H1 (cell line): Measurements from ENCODE around the gene ETNK1. TPM values are rescaled to one million over a fixed set of nuclear protein-coding genes. Genes with fewer than 3 reads are reported as not detected.

Experiments used
- CTCF ChIA-PET: fragments of 300-600 bp; sonication (Branson Sonifier 250); formaldehyde crosslinking; loops from one replicate; lab custom pipeline; 2021; ENCODE audit not compliant: partially characterized antibody; lab: Charles Lee
- POLR2A ChIA-PET: fragments of 300-600 bp; sonication (Branson Sonifier 250); formaldehyde crosslinking; loops from one replicate; lab custom pipeline; 2021; ENCODE audit warnings: inconsistent platforms; ENCODE audit not compliant: partially characterized antibody; lab: Charles Lee
- DNase-seq, 2 experiments: peaks; one replicate each; pipeline versions ENCODE4 v3.0.0 to v3.0.0-alpha.2; 2010 to 2022; ENCODE audit warnings: low spot score in 2 of 2, low read depth in 1 of 2, mixed read lengths in 1 of 2
- FAIRE-seq: peaks from 2 replicates; lab custom pipeline; 2011; peaks lifted over from hg19 to GRCh38; lab: Jason Lieb, UNC
- H2AFZ ChIP-seq: 2 replicates; pipeline ENCODE4 v1.8.1; 2012; ENCODE audit warnings: low read length, inconsistent platforms
- H2AK5ac ChIP-seq: 2 replicates; pipeline ENCODE4 v1.6.1; 2013; ENCODE audit warnings: low read depth, low read length
- H2BK120ac ChIP-seq: replicated peaks from 2 replicates; pipeline ENCODE3; 2013; ENCODE audit warnings: low read depth, low read length, inconsistent platforms
- H2BK12ac ChIP-seq: 2 replicates; pipeline ENCODE4 v1.6.1; 2013; ENCODE audit warnings: low read depth, low read length
- H2BK15ac ChIP-seq: 2 replicates; pipeline ENCODE4 v1.6.1; 2013; ENCODE audit warnings: low read length
- H2BK20ac ChIP-seq: 2 replicates; pipeline ENCODE4 v1.6.1; 2013; ENCODE audit warnings: low read length
- H2BK5ac ChIP-seq: 2 replicates; pipeline ENCODE4 v1.6.1; 2013; ENCODE audit warnings: low read depth, low read length
- H3K14ac ChIP-seq: 2 replicates; pipeline ENCODE4 v1.6.1; 2013; ENCODE audit warnings: inconsistent platforms; ENCODE audit not compliant: insufficient read length
- H3K18ac ChIP-seq: 2 replicates; pipeline ENCODE4 v1.6.1; 2013; ENCODE audit warnings: low read length; ENCODE audit errors: extremely low read depth
- H3K23ac ChIP-seq: 2 replicates; pipeline ENCODE4 v1.6.1; 2013; ENCODE audit warnings: inconsistent platforms; ENCODE audit not compliant: insufficient read length
- H3K23me2 ChIP-seq: 2 replicates; pipeline ENCODE4 v1.6.1; 2013; ENCODE audit warnings: low read depth, low read length
- H3K27ac ChIP-seq: 2 replicates; pipeline ENCODE4 v1.6.1; 2011; ENCODE audit warnings: low read depth, low read length, inconsistent platforms
- H3K27me3 ChIP-seq, 4 experiments: replicated peaks in 1 of 4; 1 replicate in 1 of 4; 2 replicates in 3 of 4; pipeline versions ENCODE4 v1.6.1 to v1.8.1; 2011 to 2013; ENCODE audit warnings: low read length in 3 of 4, mild to moderate bottlenecking in 3 of 4, inconsistent platforms in 2 of 4, mixed read lengths in 2 of 4, moderate library complexity in 1 of 4; ENCODE audit not compliant: control insufficient read depth in 3 of 4, insufficient read depth in 3 of 4; ENCODE audit errors: extremely low read depth in 1 of 4
- H3K36me3 ChIP-seq, 4 experiments: 2 replicates each; pipeline versions ENCODE4 v1.6.1 to v1.8.1; 2011 to 2013; ENCODE audit warnings: mild to moderate bottlenecking in 4 of 4, low read length in 3 of 4, moderate library complexity in 2 of 4, control low read depth in 1 of 4, inconsistent platforms in 1 of 4; ENCODE audit not compliant: insufficient read depth in 4 of 4, control insufficient read depth in 2 of 4
- H3K4ac ChIP-seq: replicated peaks from 2 replicates; pipeline ENCODE3; 2013; ENCODE audit warnings: low read length, low read depth, mixed read lengths, inconsistent platforms; ENCODE audit not compliant: insufficient read length
- H3K4me1 ChIP-seq, 4 experiments: replicated peaks in 1 of 4; 1 replicate in 1 of 4; 2 replicates in 3 of 4; pipeline versions ENCODE4 v1.6.1 to v1.8.1; 2011 to 2013; ENCODE audit warnings: low read length in 3 of 4, inconsistent platforms in 2 of 4, mixed read lengths in 1 of 4; ENCODE audit not compliant: insufficient read depth in 4 of 4, control insufficient read depth in 3 of 4
- H3K4me2 ChIP-seq, 2 experiments: 2 replicates each; pipeline versions ENCODE4 v1.6.1 to v1.8.1; 2011 to 2013; ENCODE audit warnings: low read depth in 2 of 2, low read length in 2 of 2, control low read depth in 1 of 2, inconsistent platforms in 1 of 2, mild to moderate bottlenecking in 1 of 2; ENCODE audit not compliant: insufficient read depth in 1 of 2
- H3K4me3 ChIP-seq, 4 experiments: fragments of 200-600, 300-600 bp in 1 of 4; sonication (generic), shearing (Covaris generic), sonication (Bioruptor Twin) in 1 of 4; 2 replicates each; pipeline versions ENCODE4 v1.5.1 to v1.8.1; 2011 to 2016; ENCODE audit warnings: low read length in 4 of 4, low read depth in 3 of 4, control low read depth in 2 of 4, inconsistent platforms in 2 of 4, mild to moderate bottlenecking in 2 of 4, mixed read lengths in 1 of 4, moderate library complexity in 1 of 4; ENCODE audit not compliant: insufficient read depth in 2 of 4; ENCODE audit errors: extremely low read depth in 1 of 4
- H3K56ac ChIP-seq: replicated peaks from 2 replicates; pipeline ENCODE3; 2013; ENCODE audit warnings: low read depth, mild to moderate bottlenecking, mixed read lengths, low read length, inconsistent platforms; ENCODE audit not compliant: insufficient read length
- H3K79me1 ChIP-seq: 2 replicates; pipeline ENCODE4 v1.6.1; 2013; ENCODE audit warnings: low read depth, low read length, control low read depth
- H3K79me2 ChIP-seq, 2 experiments: 2 replicates each; pipeline versions ENCODE4 v1.6.1 to v1.8.1; 2012 to 2013; ENCODE audit warnings: low read length in 2 of 2, mild to moderate bottlenecking in 2 of 2, inconsistent platforms in 1 of 2; ENCODE audit not compliant: insufficient read depth in 2 of 2, control insufficient read depth in 1 of 2
- H3K9ac ChIP-seq, 4 experiments: replicated peaks in 1 of 4; 1 replicate in 1 of 4; 2 replicates in 3 of 4; pipeline versions ENCODE4 v1.6.1 to v1.8.1; 2011 to 2013; ENCODE audit warnings: low read depth in 3 of 4, low read length in 3 of 4, control low read depth in 2 of 4, mild to moderate bottlenecking in 2 of 4, moderate library complexity in 2 of 4, inconsistent platforms in 1 of 4; ENCODE audit errors: extremely low read depth in 1 of 4
- H3K9me3 ChIP-seq, 2 experiments: 2 replicates each; pipeline versions ENCODE4 v1.6.1 to v1.8.1; 2012 to 2013; ENCODE audit warnings: mild to moderate bottlenecking in 2 of 2, moderate library complexity in 2 of 2, control low read depth in 1 of 2, inconsistent platforms in 1 of 2, low read depth in 1 of 2, low read length in 1 of 2, mixed read lengths in 1 of 2; ENCODE audit not compliant: insufficient read depth in 2 of 2
- H4K20me1 ChIP-seq, 2 experiments: replicated peaks in 1 of 2; 2 replicates each; pipeline versions ENCODE3 to v1.8.1; 2011 to 2013; ENCODE audit warnings: inconsistent platforms in 2 of 2, low read length in 2 of 2, mild to moderate bottlenecking in 1 of 2; ENCODE audit not compliant: insufficient read depth in 2 of 2, control insufficient read depth in 1 of 2
- H4K5ac ChIP-seq: 2 replicates; pipeline ENCODE4 v1.6.1; 2013; ENCODE audit warnings: low read length, low read depth, mixed read lengths, inconsistent platforms; ENCODE audit not compliant: insufficient read length
- H4K8ac ChIP-seq: 2 replicates; pipeline ENCODE4 v1.8.0; 2013; ENCODE audit warnings: mild to moderate bottlenecking, moderate library complexity, low read length, inconsistent platforms; ENCODE audit not compliant: insufficient read depth; ENCODE audit errors: extremely low read depth
- H4K91ac ChIP-seq: replicated peaks from 2 replicates; pipeline ENCODE3; 2013; ENCODE audit warnings: low read length, mixed read lengths, inconsistent platforms; ENCODE audit not compliant: insufficient read length
- BACH1 ChIP-seq: IDR thresholded peaks from 2 replicates; pipeline ENCODE4 v1.6.1; 2012; ENCODE audit warnings: low read length, improper control_type of control experiment
- BRCA1 ChIP-seq: IDR thresholded peaks from 2 replicates; pipeline ENCODE4 v1.6.1; 2012; ENCODE audit warnings: low read depth, low read length, improper control_type of control experiment
- CBX8 ChIP-seq: fragments of 300-800, 300-1000 bp; sonication (generic); IDR thresholded peaks from 2 replicates; pipeline ENCODE4 v1.7.1; 2016; ENCODE audit warnings: low read depth, low read length, borderline replicate concordance
- CTBP2 ChIP-seq: IDR thresholded peaks from 2 replicates; pipeline ENCODE4 v1.7.0; 2011; ENCODE audit warnings: borderline replicate concordance, mild to moderate bottlenecking, moderate library complexity, mixed read lengths, low read length; ENCODE audit not compliant: insufficient read depth, insufficient read length
- EGR1 ChIP-seq: IDR thresholded peaks from 2 replicates; pipeline ENCODE4 v1.6.1; 2011; ENCODE audit warnings: low read depth, low read length, borderline replicate concordance
- MAFK ChIP-seq: IDR thresholded peaks from 2 replicates; pipeline ENCODE4 v1.6.1; 2012; ENCODE audit warnings: low read depth, mild to moderate bottlenecking, improper control_type of control experiment, low read length
- RAD21 ChIP-seq, 2 experiments: IDR thresholded peaks in 1 of 2; conservative IDR thresholded peaks in 1 of 2; 2 replicates each; pipeline ENCODE4 v1.6.1; 2011; ENCODE audit warnings: low read depth in 2 of 2, low read length in 2 of 2, improper control_type of control experiment in 1 of 2, inconsistent platforms in 1 of 2, mild to moderate bottlenecking in 1 of 2, moderate library complexity in 1 of 2
- RNF2 ChIP-seq: fragments of 200-900, 300-1000 bp; sonication (generic); IDR thresholded peaks from 2 replicates; pipeline ENCODE4 v1.7.1; 2016; ENCODE audit warnings: borderline replicate concordance, low read depth, mild to moderate bottlenecking, antibody characterized with exemption, low read length; ENCODE audit not compliant: poor library complexity, severe bottlenecking; ENCODE audit errors: missing control alignments
- SAP30 ChIP-seq: fragments of 300-600 bp; sonication (generic); IDR thresholded peaks from 2 replicates; pipeline ENCODE4 v1.7.1; 2012; ENCODE audit warnings: low read length, moderate library complexity, mild to moderate bottlenecking, inconsistent platforms; ENCODE audit not compliant: insufficient read depth, insufficient replicate concordance
- SIN3A ChIP-seq, 2 experiments: IDR thresholded peaks in 1 of 2; conservative IDR thresholded peaks in 1 of 2; 2 replicates each; pipeline ENCODE4 v1.6.1; 2011 to 2012; ENCODE audit warnings: low read length in 2 of 2, improper control_type of control experiment in 1 of 2, low read depth in 1 of 2, mild to moderate bottlenecking in 1 of 2
- SUZ12 ChIP-seq: fragments of 200-600 bp; sonication (generic); IDR thresholded peaks from 2 replicates; pipeline ENCODE4 v1.6.1; 2012; ENCODE audit warnings: mild to moderate bottlenecking, inconsistent platforms, low read length, moderate library complexity, mixed read lengths
- WGBS, 2 experiments: shearing (Covaris generic) in 1 of 2; methylation state at CpG; one replicate each; pipeline versions ENCODE4 v1.1.6 to v1.1.7; 2013 to 2015; ENCODE audit warnings: low lambda C conversion rate in 2 of 2, mixed read lengths in 2 of 2, inconsistent platforms in 1 of 2, low coverage in 1 of 2, missing lambda C conversion rate in 1 of 2; ENCODE audit not compliant: insufficient replicate concordance in 2 of 2, insufficient coverage in 1 of 2, insufficient read length in 1 of 2; ENCODE audit errors: extremely low coverage in 1 of 2, missing lambda C conversion rate in 1 of 2; 5-methylcytosine and 5-hydroxymethylcytosine counted together
- polyA plus RNA-seq, 7 experiments: library from polyadenylated mRNA; depleted of rRNA in 3 of 7; stranded (reverse) in 5 of 7; unstranded in 2 of 7; fragments of >200 nt in 5 of 7; fragments of 200-250 nt in 2 of 7; gene quantifications; 1 replicate in 5 of 7; 2 replicates in 1 of 7; 4 replicates in 1 of 7; pipeline versions ENCODE4 v1.2.1 to v1.2.3, GENCODE V29; 2011 to 2013; ENCODE audit warnings: missing spikeins in 2 of 7, mixed read lengths in 2 of 7
- total RNA-seq: library from RNA; stranded (reverse); fragmentation: NEBNext Ultra II Directional; extraction: Animal tissue kit (Norgen Biotek cat#: 25700); gene quantifications from 2 replicates; pipeline ENCODE4 v1.2.1, GENCODE V29; 2021
- TF ChIP-seq, protein P1 (sequence below): IDR thresholded peaks from 2 replicates; pipeline ENCODE4 v1.6.1; 2011; ENCODE audit warnings: low read depth, mild to moderate bottlenecking, low read length; ENCODE audit not compliant: insufficient read depth

ETNK1 gene
- total and polyA plus RNA-seq, 2 of the 8 experiments (the other 6 are each of a cell fraction or from before 2014, with no cell fraction given): 11.6 to 82.7 TPM

DNA sequence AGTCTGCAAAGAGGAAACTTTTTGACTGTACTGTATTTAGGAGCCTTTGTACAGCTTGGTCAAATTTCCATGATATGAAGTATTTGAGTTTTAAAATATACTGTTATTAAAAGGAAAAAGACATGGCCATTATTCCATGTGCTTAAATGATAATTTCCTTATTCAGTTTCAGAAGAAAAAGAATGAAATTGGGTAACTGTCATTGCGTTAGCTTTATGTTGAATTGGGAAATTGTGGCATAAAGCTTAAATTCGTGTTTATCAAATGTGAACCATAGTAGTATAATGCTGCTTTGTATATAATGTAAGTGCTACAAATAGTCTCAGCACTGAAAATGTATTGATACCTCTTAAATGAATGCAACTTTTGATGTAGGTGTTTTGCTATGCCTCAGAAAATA, 64.9 kb downstream of the ETNK1 start:
- no peaks in the 10 kb centered on the region for H3K79me2 ChIP-seq
- H4K8ac ChIP-seq: no peak overlapping the region
- CTCF ChIA-PET: interaction anchor here (0.6 kb wide), 1 partner anchor 721 kb away, joined by 3 read pairs; no protein-coding TSS in a partner anchor
- no peak overlapping the region for H3K9ac ChIP-seq
- no peaks in the 10 kb centered on the region for H3K79me1 ChIP-seq
- no peak overlapping the region for H2BK15ac ChIP-seq
- no peak overlapping the region for H2BK20ac ChIP-seq
- no peak overlapping the region for H3K14ac ChIP-seq
- FAIRE-seq: no peak
- H3K4me2 ChIP-seq: no peak overlapping the region
- no peak overlapping the region for H3K23ac ChIP-seq
- H3K4ac ChIP-seq: no peak overlapping the region
- H2AK5ac ChIP-seq: no peak overlapping the region
- H2AFZ ChIP-seq: no peak overlapping the region
- 81% methylated on average over 2 of the region's 2 CpGs; no CpG with 5 or more reads in 1 of the 2 experiments for WGBS, 2 experiments
- H3K36me3 ChIP-seq: peaks cover 0 to 10% (median 4%) of the 10 kb centered on the region in 4 experiments; a peak in 3 of 8 replicates
- H2BK5ac ChIP-seq: no peak overlapping the region
- H4K20me1 ChIP-seq: no peaks in the 10 kb centered on the region
- H3K27me3 ChIP-seq: no peaks in the 10 kb centered on the region
- H3K23me2 ChIP-seq: no peaks in the 10 kb centered on the region
- no peak overlapping the region for H3K4me3 ChIP-seq
- no peak overlapping the region for H3K27ac ChIP-seq
- no peaks in the 10 kb centered on the region for H3K4me1 ChIP-seq
- H2BK12ac ChIP-seq: no peak overlapping the region
- H3K18ac ChIP-seq: no peak overlapping the region
- no peak overlapping the region for H3K56ac ChIP-seq
- H2BK120ac ChIP-seq: no peak overlapping the region
- no peak overlapping the region for H4K91ac ChIP-seq
- no peak for DNase-seq
- H4K5ac ChIP-seq: no peak overlapping the region
- POLR2A ChIA-PET: no interaction called here
- H3K9me3 ChIP-seq: peaks cover 12 to 15% of the 10 kb centered on the region in 2 experiments
- TF ChIP-seq RNF2 (no peak), BACH1 (no peak), SIN3A (conservative IDR thresholded peaks at IDR 0.05 in 1 of 2, IDR thresholded peaks at IDR 0.05 in 1 of 2; ENCODE audit: low read depth in 1 of 2, low read length in 2 of 2) (no peak), MAFK (no peak), EGR1 (no peak), BRCA1 (no peak), SUZ12 (no peak), RAD21 (IDR thresholded peaks at IDR 0.05 in 1 of 2, conservative IDR thresholded peaks at IDR 0.05 in 1 of 2; ENCODE audit: low read depth in 2 of 2, low read length in 2 of 2) (no peak), CTBP2 (no peak), SAP30 (no peak), CBX8 (no peak)
- TF ChIP-seq, protein P1, sequence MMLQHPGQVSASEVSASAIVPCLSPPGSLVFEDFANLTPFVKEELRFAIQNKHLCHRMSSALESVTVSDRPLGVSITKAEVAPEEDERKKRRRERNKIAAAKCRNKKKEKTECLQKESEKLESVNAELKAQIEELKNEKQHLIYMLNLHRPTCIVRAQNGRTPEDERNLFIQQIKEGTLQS: no peak
